Globus pallidus (tissue), 1 donor: ENCODE measurements around the gene CFL2.

Experiments used
- DNase-seq: peaks from one replicate; pipeline ENCODE4 v3.0.0-alpha.2; 2015; ENCODE audit warnings: low spot score

CFL2 gene

GRCh38 chr14:34676516-34677211 is 37.7 kb downstream of the CFL2 start:
- no peak for DNase-seq

- DNase-seq, result no peak
These were observed 40.7 kb downstream of the CFL2 start for GRCh38 chr14:34673702-34674101.

DNA sequence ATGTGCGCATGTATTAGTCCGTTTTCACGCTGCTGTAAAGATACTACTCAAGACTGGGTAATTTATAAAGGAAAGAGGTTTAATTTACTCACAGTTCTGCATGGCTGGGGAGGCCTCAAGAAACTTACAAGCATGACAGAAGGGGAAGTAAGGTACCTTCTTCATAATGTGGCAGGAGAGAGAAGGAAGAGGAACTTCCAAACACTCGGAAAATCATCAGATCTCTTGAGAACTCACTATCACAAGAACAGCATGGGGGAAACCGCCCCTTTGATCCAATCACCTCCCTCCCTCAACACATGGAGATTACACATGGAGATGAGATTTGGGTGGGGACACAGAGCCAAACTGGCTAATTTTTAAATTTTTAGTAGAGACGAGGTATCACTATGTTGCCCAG is 42.7 kb downstream of the CFL2 start:
- DNase-seq, result no peak

DNA sequence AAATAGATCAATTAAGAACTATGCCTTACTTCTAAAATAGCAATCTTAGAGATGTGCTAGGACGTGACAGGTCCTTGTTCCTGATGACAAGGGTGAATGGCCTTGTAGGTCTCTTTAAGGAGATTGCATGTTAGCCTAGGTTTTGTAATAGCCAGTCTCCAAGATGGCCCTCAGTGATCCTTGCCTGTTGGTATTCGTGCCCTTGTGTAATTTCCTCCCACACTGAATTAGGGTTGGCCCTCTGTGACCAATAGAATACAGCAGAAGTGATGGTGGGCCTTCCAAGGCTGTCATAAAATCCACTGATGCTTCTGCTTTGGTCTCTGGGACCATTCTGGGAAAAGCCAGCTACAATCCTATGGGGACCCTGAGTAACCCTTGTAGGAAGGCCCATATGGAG is 46.3 kb downstream of the CFL2 start:
- no peak for DNase-seq

- DNase-seq, result no peak
These were observed 47.4 kb downstream of the CFL2 start for GRCh38 chr14:34667007-34667406.

DNA sequence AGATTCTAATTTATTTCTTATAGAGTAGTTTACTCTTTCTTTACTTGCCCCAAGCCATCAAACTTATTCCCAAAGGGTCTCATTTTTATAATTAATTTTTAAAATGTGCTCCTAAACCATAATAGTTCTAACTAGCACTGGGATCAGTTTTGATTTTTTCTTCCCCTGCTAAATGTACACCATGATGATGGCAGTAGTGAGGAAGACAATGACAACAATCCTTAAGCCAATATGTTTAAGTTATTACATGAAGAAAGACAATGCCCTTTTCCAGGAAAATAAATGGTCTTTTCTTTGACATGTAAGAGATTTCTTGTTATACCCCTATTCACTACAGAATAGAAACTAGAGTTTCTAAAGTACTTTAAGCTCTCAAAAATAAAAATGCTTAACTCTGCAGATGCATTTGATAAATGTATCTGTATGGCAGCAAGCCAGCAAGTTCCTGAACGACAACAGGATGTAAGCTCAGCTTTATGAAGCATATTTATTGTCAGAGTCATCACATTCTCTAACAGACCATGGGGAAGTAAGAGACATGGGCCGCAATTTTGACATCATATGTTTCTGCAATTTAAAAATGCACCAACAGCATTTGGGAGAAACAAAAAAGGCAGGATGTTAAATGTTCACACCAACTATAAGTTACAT is 48.5 kb downstream of the CFL2 start:
- no peak for DNase-seq

- no peak for DNase-seq
These were observed 51.8 kb downstream of the CFL2 start for GRCh38 chr14:34662561-34663088.

DNA sequence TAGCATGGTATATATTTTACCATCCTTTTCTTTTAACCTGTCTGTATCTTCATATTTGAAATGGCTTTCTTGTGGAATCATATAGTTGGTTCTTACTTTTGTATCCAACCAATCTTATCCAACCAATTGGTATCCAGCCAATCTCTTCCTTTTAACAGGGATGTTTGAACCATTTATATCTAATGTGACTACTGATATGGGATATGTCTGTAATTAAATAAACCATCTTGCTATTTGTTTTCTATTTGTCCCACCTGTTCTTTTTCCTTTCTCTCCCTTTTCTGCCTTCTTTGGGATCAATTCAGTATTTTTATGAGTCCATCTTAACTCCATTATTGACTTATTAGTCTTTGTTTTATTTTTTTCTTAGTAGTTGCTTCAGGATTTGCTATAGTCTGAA is 53.6 kb downstream of the CFL2 start:
- no peak for DNase-seq
